IMR-90 (cell line): ENCODE results near the gene RASL11A. TPM values are rescaled to one million over a fixed set of nuclear protein-coding genes. Genes with fewer than 3 reads are reported as not detected.

Source experiments
- ATAC-seq: fragments of 200-7000 bp; cut with Tn5 transposase; 2 replicates; pipeline ENCODE4 v1.9.1; 2020; ENCODE audit warnings: low read depth, mild to moderate bottlenecking, moderate library complexity
- BruUV-seq: library from RNA; stranded (reverse); fragments of 400-500 nt; replicated peaks from 2 replicates; lab custom pipeline; 2021; lab: Mats Ljungman, UMichigan
- CTCF ChIA-PET: fragments of 300-600 bp; formaldehyde crosslinking; extraction: SDS; loops from one replicate; lab custom pipeline; 2021; ENCODE audit warnings: antibody characterized with exemption; lab: Yijun Ruan, JAX
- POLR2A ChIA-PET: fragments of 300-600 bp; sonication (Branson Sonifier 250); formaldehyde crosslinking; loops from one replicate; lab custom pipeline; 2022; ENCODE audit warnings: antibody characterized with exemption; ENCODE audit not compliant: unreplicated experiment; lab: Charles Lee
- DNase-seq: peaks from one replicate; pipeline ENCODE4 v3.0.0; 2013
- H2AFZ ChIP-seq: replicated peaks from 2 replicates; pipeline ENCODE3; 2013; ENCODE audit warnings: low read length, mild to moderate bottlenecking; ENCODE audit not compliant: poor library complexity
- H2AK5ac ChIP-seq: 2 replicates; pipeline ENCODE4 v1.6.1; 2013; ENCODE audit warnings: low read depth, low read length, inconsistent platforms
- H2AK9ac ChIP-seq: replicated peaks from 2 replicates; pipeline ENCODE3; 2013; ENCODE audit warnings: mild to moderate bottlenecking, low read depth, low read length, moderate library complexity; ENCODE audit not compliant: poor library complexity
- H2BK120ac ChIP-seq: 2 replicates; pipeline ENCODE4 v1.6.1; 2013; ENCODE audit warnings: low read depth, low read length, inconsistent platforms
- H2BK15ac ChIP-seq: 3 replicates; pipeline ENCODE4 v1.6.1; 2013; ENCODE audit warnings: low read depth, low read length, inconsistent platforms
- H2BK20ac ChIP-seq: 2 replicates; pipeline ENCODE4 v1.6.1; 2013; ENCODE audit warnings: low read depth, mild to moderate bottlenecking, inconsistent platforms, low read length, moderate library complexity
- H2BK5ac ChIP-seq: 2 replicates; pipeline ENCODE4 v1.6.1; 2013; ENCODE audit warnings: mild to moderate bottlenecking, low read depth, low read length, inconsistent platforms; ENCODE audit not compliant: poor library complexity, severe bottlenecking
- H3K14ac ChIP-seq: replicated peaks from 2 replicates; pipeline ENCODE4 v1.6.1; 2013; ENCODE audit warnings: low read depth, low read length, inconsistent platforms
- H3K18ac ChIP-seq: 2 replicates; pipeline ENCODE4 v1.6.1; 2013; ENCODE audit warnings: low read depth, low read length, control low read depth
- H3K23ac ChIP-seq: 2 replicates; pipeline ENCODE4 v1.6.1; 2013; ENCODE audit warnings: low read depth, low read length, inconsistent platforms
- H3K27ac ChIP-seq: 2 replicates; pipeline ENCODE4 v1.5.1; 2013; ENCODE audit warnings: mild to moderate bottlenecking, control low read depth, low read length; ENCODE audit not compliant: insufficient read depth
- H3K27me3 ChIP-seq: 2 replicates; pipeline ENCODE4 v1.6.1; 2013; ENCODE audit warnings: low read length; ENCODE audit not compliant: control insufficient read depth, insufficient read depth
- H3K36me3 ChIP-seq: 2 replicates; pipeline ENCODE4 v1.6.1; 2013; ENCODE audit warnings: low read length, mixed read lengths; ENCODE audit not compliant: control insufficient read depth, insufficient read depth
- H3K4ac ChIP-seq: 2 replicates; pipeline ENCODE4 v1.6.1; 2013; ENCODE audit warnings: low read depth, low read length, inconsistent platforms
- H3K4me1 ChIP-seq: 2 replicates; pipeline ENCODE4 v1.6.1; 2013; ENCODE audit warnings: low read length, mixed read lengths; ENCODE audit not compliant: control insufficient read depth, insufficient read depth
- H3K4me2 ChIP-seq: 2 replicates; pipeline ENCODE4 v1.6.1; 2013; ENCODE audit warnings: low read depth, mild to moderate bottlenecking, control low read depth, low read length, moderate library complexity
- H3K4me3 ChIP-seq: 2 replicates; pipeline ENCODE4 v1.5.1; 2013; ENCODE audit warnings: low read depth, mild to moderate bottlenecking, control low read depth, low read length, moderate library complexity; ENCODE audit not compliant: insufficient read depth
- H3K56ac ChIP-seq: 2 replicates; pipeline ENCODE4 v1.6.1; 2013; ENCODE audit warnings: low read length, inconsistent platforms; ENCODE audit not compliant: insufficient read depth; ENCODE audit errors: extremely low read depth
- H3K79me1 ChIP-seq, 2 experiments: 2 replicates each; pipeline ENCODE4 v1.6.1; 2013; ENCODE audit warnings: low read length in 2 of 2, inconsistent platforms in 1 of 2, low read depth in 1 of 2
- H3K9ac ChIP-seq: 2 replicates; pipeline ENCODE4 v1.6.1; 2013; ENCODE audit warnings: low read depth, low read length, control low read depth
- H3K9me1 ChIP-seq: 2 replicates; pipeline ENCODE4 v1.6.1; 2013; ENCODE audit warnings: low read length, inconsistent platforms; ENCODE audit not compliant: insufficient read depth
- H3K9me3 ChIP-seq: 2 replicates; pipeline ENCODE4 v1.6.1; 2013; ENCODE audit warnings: low read length; ENCODE audit not compliant: control insufficient read depth, insufficient read depth
- H4K20me1 ChIP-seq: 2 replicates; pipeline ENCODE4 v1.6.1; 2013; ENCODE audit warnings: low read length, inconsistent platforms; ENCODE audit not compliant: insufficient read depth
- H4K5ac ChIP-seq: 2 replicates; pipeline ENCODE4 v1.6.1; 2013; ENCODE audit warnings: mild to moderate bottlenecking, low read depth, low read length, control low read depth
- H4K8ac ChIP-seq, 2 experiments: 2 replicates each; pipeline ENCODE4 v1.6.1; 2013; ENCODE audit warnings: low read depth in 2 of 2, low read length in 2 of 2, control low read depth in 1 of 2, inconsistent platforms in 1 of 2
- H4K91ac ChIP-seq: 2 replicates; pipeline ENCODE4 v1.6.1; 2013; ENCODE audit warnings: low read depth, low read length, inconsistent platforms; ENCODE audit not compliant: insufficient read depth
- BHLHE40 ChIP-seq: fragments of 150-350 bp; IDR thresholded peaks from 2 replicates; pipeline ENCODE4 v1.6.1; 2016; ENCODE audit warnings: mild to moderate bottlenecking, low read depth, low read length
- CEBPB ChIP-seq: IDR thresholded peaks from 2 replicates; pipeline ENCODE4 v1.6.1; 2012; ENCODE audit warnings: low read depth, low read length, improper control_type of control experiment
- CHD1 ChIP-seq: IDR thresholded peaks from 2 replicates; pipeline ENCODE4 v1.6.1; 2012; ENCODE audit warnings: low read depth, low read length, improper control_type of control experiment
- ELK1 ChIP-seq: fragments of 150-350 bp; IDR thresholded peaks from 2 replicates; pipeline ENCODE4 v1.6.1; 2016; ENCODE audit warnings: low read depth, mild to moderate bottlenecking, low read length, moderate library complexity, borderline replicate concordance
- FOS ChIP-seq: fragments of 150-350 bp; IDR thresholded peaks from 2 replicates; pipeline ENCODE4 v1.6.1; 2016; ENCODE audit warnings: low read depth, low read length
- MAFK ChIP-seq: IDR thresholded peaks from 2 replicates; pipeline ENCODE4 v1.6.1; 2012; ENCODE audit warnings: low read depth, low read length, improper control_type of control experiment
- MAZ ChIP-seq: IDR thresholded peaks from 2 replicates; pipeline ENCODE4 v1.6.1; 2012; ENCODE audit warnings: low read depth, mild to moderate bottlenecking, low read length, improper control_type of control experiment, moderate library complexity, borderline replicate concordance
- NFE2L2 ChIP-seq: fragments of 150-350 bp; IDR thresholded peaks from 2 replicates; pipeline ENCODE4 v1.6.1; 2016; ENCODE audit warnings: low read depth, mild to moderate bottlenecking, low read length
- POLR2A ChIP-seq: IDR thresholded peaks from 2 replicates; pipeline ENCODE4 v1.6.1; 2012; ENCODE audit warnings: mild to moderate bottlenecking, low read depth, low read length
- RAD21 ChIP-seq: IDR thresholded peaks from 2 replicates; pipeline ENCODE4 v1.6.1; 2012; ENCODE audit warnings: low read length, improper control_type of control experiment
- RCOR1 ChIP-seq: IDR thresholded peaks from 2 replicates; pipeline ENCODE4 v1.6.1; 2012; ENCODE audit warnings: mild to moderate bottlenecking, low read length, improper control_type of control experiment; ENCODE audit not compliant: insufficient replicate concordance
- RFX5 ChIP-seq: IDR thresholded peaks from 2 replicates; pipeline ENCODE4 v1.8.0; 2012; ENCODE audit warnings: low read depth, mild to moderate bottlenecking, low read length, moderate library complexity
- SMC3 ChIP-seq: fragments of 150-350 bp; IDR thresholded peaks from 2 replicates; pipeline ENCODE4 v1.6.1; 2016; ENCODE audit warnings: low read depth, mild to moderate bottlenecking, antibody characterized with exemption, low read length, moderate library complexity
- USF2 ChIP-seq: fragments of 150-350 bp; IDR thresholded peaks from 2 replicates; pipeline ENCODE4 v1.6.1; 2017; ENCODE audit warnings: mild to moderate bottlenecking, antibody characterized with exemption, low read length, low read depth
- WGBS, 2 experiments: methylation state at CpG; one replicate each; pipeline versions ENCODE4 v1.1.5 to v1.1.7; 2013; ENCODE audit warnings: missing lambda C conversion rate in 2 of 2; ENCODE audit not compliant: insufficient read length in 1 of 2; ENCODE audit errors: extremely low coverage in 2 of 2; 5-methylcytosine and 5-hydroxymethylcytosine counted together
- dilution Hi-C: fragments of 300-500 bp; cut with HindIII; formaldehyde crosslinking; loops from one replicate; pipeline ENCODE4 v1.14.3; 2018; ENCODE audit warnings: low sequenced_read_pairs; ENCODE audit not compliant: unreplicated experiment
- in situ Hi-C: fragments of 300-500 bp; cut with MboI; formaldehyde crosslinking; loops from 3 replicates; pipeline ENCODE4 v1.14.3; 2019; ENCODE audit warnings: low sequenced_read_pairs, inconsistent platforms, mixed read lengths
- intact Hi-C: fragments of 100-400 bp; cut with micrococcal nuclease; formaldehyde crosslinking; loops from 2 replicates; pipeline ENCODE4 v1.10.0; 2022
- polyA plus RNA-seq, 3 experiments: library from polyadenylated mRNA; depleted of rRNA; stranded (reverse); fragments of >200 nt; gene quantifications; 2 replicates each; pipeline ENCODE4 v1.2.3, GENCODE V29; 2012; ENCODE audit warnings: low replicate concordance in 1 of 3
- total RNA-seq: library from RNA; depleted of rRNA; stranded (reverse); fragments of >200 nt; gene quantifications from 2 replicates; pipeline ENCODE4 v1.2.3, GENCODE V29; 2012
- TF ChIP-seq, protein P1 (sequence below): conservative IDR thresholded peaks from 2 replicates; pipeline ENCODE4 v1.5.1; 2012; ENCODE audit warnings: mild to moderate bottlenecking, low read depth, low read length, improper control_type of control experiment

The RASL11A gene
- total and polyA plus RNA-seq, 2 of the 4 experiments (the other 2 are of a cell fraction): 10.4 to 18.5 TPM

GRCh38 chr13:27264181-27264580 is 6.4 kb upstream of the RASL11A start:
- CTCF ChIA-PET: no interaction called here
- no peak overlapping the region for H3K9ac ChIP-seq
- TF ChIP-seq MAZ (no peak), RCOR1 (no peak), CHD1 (no peak), USF2 (no peak), POLR2A (0 out of 2 replicates have a peak, but pooled peaks have one; percentile 22), RAD21 (peak; percentile 16; the same call in 1 of the 2 replicates), ELK1 (no peak), RFX5 (0 out of 2 replicates have a peak, but pooled peaks have one; percentile 38), MAFK (peak; percentile 30; the same call in 1 of the 2 replicates), CEBPB (0 out of 2 replicates have a peak, but pooled peaks have one; percentile 22), FOS (0 out of 2 replicates have a peak, but pooled peaks have one; percentile 24), NFE2L2 (peak; percentile 60; the same call in 1 of the 2 replicates), SMC3 (0 out of 2 replicates have a peak, but pooled peaks have one; percentile 1), BHLHE40 (0 out of 2 replicates have a peak, but pooled peaks have one; percentile 11)
- TF ChIP-seq, protein P1, sequence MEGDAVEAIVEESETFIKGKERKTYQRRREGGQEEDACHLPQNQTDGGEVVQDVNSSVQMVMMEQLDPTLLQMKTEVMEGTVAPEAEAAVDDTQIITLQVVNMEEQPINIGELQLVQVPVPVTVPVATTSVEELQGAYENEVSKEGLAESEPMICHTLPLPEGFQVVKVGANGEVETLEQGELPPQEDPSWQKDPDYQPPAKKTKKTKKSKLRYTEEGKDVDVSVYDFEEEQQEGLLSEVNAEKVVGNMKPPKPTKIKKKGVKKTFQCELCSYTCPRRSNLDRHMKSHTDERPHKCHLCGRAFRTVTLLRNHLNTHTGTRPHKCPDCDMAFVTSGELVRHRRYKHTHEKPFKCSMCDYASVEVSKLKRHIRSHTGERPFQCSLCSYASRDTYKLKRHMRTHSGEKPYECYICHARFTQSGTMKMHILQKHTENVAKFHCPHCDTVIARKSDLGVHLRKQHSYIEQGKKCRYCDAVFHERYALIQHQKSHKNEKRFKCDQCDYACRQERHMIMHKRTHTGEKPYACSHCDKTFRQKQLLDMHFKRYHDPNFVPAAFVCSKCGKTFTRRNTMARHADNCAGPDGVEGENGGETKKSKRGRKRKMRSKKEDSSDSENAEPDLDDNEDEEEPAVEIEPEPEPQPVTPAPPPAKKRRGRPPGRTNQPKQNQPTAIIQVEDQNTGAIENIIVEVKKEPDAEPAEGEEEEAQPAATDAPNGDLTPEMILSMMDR: no peak

More at GRCh38 chr13:27264181-27264580, 6.4 kb upstream of the RASL11A start:
- WGBS, 2 experiments: 10% methylated on average over 2 of the region's 5 CpGs; no CpG with 5 or more reads in 1 of the 2 experiments
- no TSS peak for BruUV-seq
- Histone ChIP-seq H3K18ac (no peak overlapping the region), H2BK20ac (no peak overlapping the region), H4K91ac (no peak overlapping the region), H3K36me3 (peaks cover 8% of the 10 kb centered on the region), H3K4me3 (no peak overlapping the region), H3K4me1 (peaks cover 3% of the 10 kb centered on the region; the same call in 1 of the 2 replicates), H3K9me1 (peaks cover 5% of the 10 kb centered on the region), H3K9me3 (no peaks in the 10 kb centered on the region), H3K14ac (no peak overlapping the region), H2AK9ac (no peak overlapping the region), H2AFZ (no peak overlapping the region), H3K23ac (no peak overlapping the region), H3K56ac (no peak overlapping the region), H4K8ac (no peak overlapping the region; a peak in 1 of 4 replicates), H4K20me1 (peaks cover 8% of the 10 kb centered on the region; the same call in 1 of the 2 replicates), H3K27ac (peak overlapping the region; percentile 34; the same call in 1 of the 2 replicates), H2BK15ac (no peak overlapping the region), H3K27me3 (no peaks in the 10 kb centered on the region), H2BK5ac (no peak overlapping the region), H3K79me1 (peaks cover 4 to 19% of the 10 kb centered on the region in 2 experiments; a peak in 3 of 4 replicates), H2AK5ac (no peak overlapping the region), H4K5ac (no peak overlapping the region), H2BK120ac (no peak overlapping the region), H3K4me2 (peak overlapping the region; percentile 72), H3K4ac (no peak overlapping the region)
- peak; percentile 84 for ATAC-seq
- in situ Hi-C loops: no loop called here
- dilution Hi-C loops: no loop called here
- intact Hi-C loops: no loop called here
- POLR2A ChIA-PET: interaction anchor here (0.5 kb wide), 1 partner anchor 21 kb away, joined by 3 read pairs; no protein-coding TSS in a partner anchor
- peak; percentile 89 for DNase-seq
